HEK293 (cell line): ENCODE data around the gene RGS19.
A peak's percentile ranks its signal among the peaks of the same experiment; 100 is the strongest.

ENCODE experiments used
- CTCF ChIA-PET: fragments of 350-600 bp; formaldehyde crosslinking; extraction: SDS; loops from one replicate; lab custom pipeline; 2021; ENCODE audit warnings: antibody characterized with exemption; lab: Yijun Ruan, JAX
- POLR2A ChIA-PET: fragments of 300-600 bp; formaldehyde crosslinking; extraction: SDS; loops from one replicate; lab custom pipeline; 2020; ENCODE audit warnings: antibody characterized with exemption, inconsistent platforms; lab: Yijun Ruan, JAX
- H3K27ac ChIP-seq: fragments of 200-500 bp; sonication (Bioruptor generic); 2 replicates; pipeline ENCODE4 v1.5.1; 2014; ENCODE audit warnings: low read depth, low read length, control low read depth, inconsistent platforms; ENCODE audit errors: extremely low read depth
- H3K36me3 ChIP-seq, 2 experiments: fragments of 200-500 bp in 1 of 2; sonication (Bioruptor generic) in 1 of 2; 1 replicate in 1 of 2; 2 replicates in 1 of 2; pipeline ENCODE4 v1.5.1; 2014 to 2017; ENCODE audit warnings: inconsistent platforms in 2 of 2, low read length in 2 of 2; ENCODE audit not compliant: control insufficient read depth in 2 of 2, insufficient read depth in 1 of 2
- H3K4me1 ChIP-seq: fragments of 200-500 bp; sonication (Bioruptor generic); 2 replicates; pipeline ENCODE4 v1.5.1; 2014; ENCODE audit warnings: mild to moderate bottlenecking, low read length, inconsistent platforms; ENCODE audit not compliant: control insufficient read depth, insufficient read depth
- H3K4me3 ChIP-seq: 2 replicates; pipeline ENCODE4 v1.5.1; 2011; ENCODE audit warnings: low read depth, mild to moderate bottlenecking, control low read depth, low read length, moderate library complexity
- H3K9me3 ChIP-seq: fragments of 200-500 bp; sonication (Bioruptor generic); 2 replicates; pipeline ENCODE4 v1.5.1; 2014; ENCODE audit warnings: low read depth, low read length, inconsistent platforms; ENCODE audit not compliant: control insufficient read depth, insufficient read depth
- BCL11B ChIP-seq: fragments of 450-650 bp; formaldehyde crosslinking; IDR thresholded peaks from 2 replicates; pipeline ENCODE4 v1.5.1; 2016; ENCODE audit warnings: low read depth, missing biosample characterization, missing genetic modification characterization
- GLIS2 ChIP-seq: fragments of 450-650 bp; formaldehyde crosslinking; IDR thresholded peaks from 2 replicates; pipeline ENCODE4 v1.5.1; 2016; ENCODE audit warnings: missing biosample characterization, missing genetic modification characterization
- HOXA7 ChIP-seq: sonication (generic); formaldehyde crosslinking; IDR thresholded peaks from 2 replicates; pipeline ENCODE4 v1.8.1; 2022; ENCODE audit warnings: missing genetic modification reagents, borderline replicate concordance
- PRDM1 ChIP-seq: fragments of 450-650 bp; formaldehyde crosslinking; IDR thresholded peaks from 2 replicates; pipeline ENCODE4; 2016; ENCODE audit warnings: missing biosample characterization, missing genetic modification characterization
- ZBTB49 ChIP-seq: fragments of 450-650 bp; formaldehyde crosslinking; IDR thresholded peaks from 2 replicates; pipeline ENCODE4 v1.5.1; 2016; ENCODE audit warnings: missing biosample characterization, missing genetic modification characterization, low read depth
- ZBTB8A ChIP-seq: fragments of 450-650 bp; formaldehyde crosslinking; IDR thresholded peaks from 2 replicates; pipeline ENCODE4 v1.5.1; 2016; ENCODE audit warnings: missing biosample characterization, missing genetic modification characterization
- ZIC2 ChIP-seq: fragments of 450-650 bp; formaldehyde crosslinking; IDR thresholded peaks from 2 replicates; pipeline ENCODE4 v1.5.1; 2016; ENCODE audit warnings: missing biosample characterization, missing genetic modification characterization
- ZNF121 ChIP-seq: fragments of 450-650 bp; formaldehyde crosslinking; IDR thresholded peaks from 2 replicates; pipeline ENCODE4 v1.5.1; 2016; ENCODE audit warnings: missing biosample characterization, missing genetic modification characterization
- ZNF140 ChIP-seq: fragments of 450-650 bp; formaldehyde crosslinking; IDR thresholded peaks from 2 replicates; pipeline ENCODE4 v1.5.1; 2016; ENCODE audit warnings: missing biosample characterization, missing genetic modification characterization
- ZNF169 ChIP-seq: fragments of 450-650 bp; formaldehyde crosslinking; IDR thresholded peaks from 2 replicates; pipeline ENCODE4 v1.5.1; 2016; ENCODE audit warnings: missing biosample characterization, missing genetic modification characterization
- ZNF214 ChIP-seq: fragments of 450-650 bp; formaldehyde crosslinking; IDR thresholded peaks from 2 replicates; pipeline ENCODE4 v1.5.1; 2017; ENCODE audit warnings: missing biosample characterization, mild to moderate bottlenecking, missing genetic modification characterization, borderline replicate concordance
- ZNF341 ChIP-seq: fragments of 450-650 bp; formaldehyde crosslinking; IDR thresholded peaks from 2 replicates; pipeline ENCODE4; 2016; ENCODE audit warnings: low read depth, missing biosample characterization, missing genetic modification characterization
- ZNF433 ChIP-seq: fragments of 450-650 bp; formaldehyde crosslinking; IDR thresholded peaks from 2 replicates; pipeline ENCODE4 v1.5.1; 2016; ENCODE audit warnings: missing biosample characterization, missing genetic modification characterization, low read depth
- ZNF514 ChIP-seq: fragments of 450-650 bp; formaldehyde crosslinking; IDR thresholded peaks from 2 replicates; pipeline ENCODE4 v1.5.1; 2016; ENCODE audit warnings: missing biosample characterization, missing genetic modification characterization
- ZNF544 ChIP-seq: fragments of 450-650 bp; formaldehyde crosslinking; IDR thresholded peaks from 2 replicates; pipeline ENCODE4 v1.5.0; 2017; ENCODE audit warnings: missing biosample characterization, missing genetic modification characterization
- ZNF585B ChIP-seq: fragments of 450-650 bp; formaldehyde crosslinking; IDR thresholded peaks from 2 replicates; pipeline ENCODE4 v1.5.1; 2016; ENCODE audit warnings: missing biosample characterization, missing genetic modification characterization
- ZNF624 ChIP-seq: fragments of 450-650 bp; formaldehyde crosslinking; IDR thresholded peaks from 2 replicates; pipeline ENCODE4 v1.5.1; 2017; ENCODE audit warnings: missing biosample characterization, missing genetic modification characterization
- ZNF692 ChIP-seq: fragments of 450-650 bp; formaldehyde crosslinking; IDR thresholded peaks from 2 replicates; pipeline ENCODE4 v1.5.1; 2016; ENCODE audit warnings: missing biosample characterization, missing genetic modification characterization
- ZNF747 ChIP-seq: fragments of 450-650 bp; formaldehyde crosslinking; IDR thresholded peaks from 2 replicates; pipeline ENCODE4 v1.5.1; 2016; ENCODE audit warnings: missing biosample characterization, missing genetic modification characterization
- ZNF768 ChIP-seq: fragments of 450-650 bp; formaldehyde crosslinking; IDR thresholded peaks from 2 replicates; pipeline ENCODE4 v1.5.1; 2018; ENCODE audit warnings: missing biosample characterization, mild to moderate bottlenecking, missing genetic modification characterization
- ZNF791 ChIP-seq: fragments of 450-650 bp; formaldehyde crosslinking; IDR thresholded peaks from 2 replicates; pipeline ENCODE4 v1.5.1; 2016; ENCODE audit warnings: missing biosample characterization, missing genetic modification characterization
- ZXDB ChIP-seq: fragments of 450-650 bp; formaldehyde crosslinking; IDR thresholded peaks from 2 replicates; pipeline ENCODE4 v1.5.1; 2016; ENCODE audit warnings: missing biosample characterization, missing genetic modification characterization

The RGS19 gene

DNA sequence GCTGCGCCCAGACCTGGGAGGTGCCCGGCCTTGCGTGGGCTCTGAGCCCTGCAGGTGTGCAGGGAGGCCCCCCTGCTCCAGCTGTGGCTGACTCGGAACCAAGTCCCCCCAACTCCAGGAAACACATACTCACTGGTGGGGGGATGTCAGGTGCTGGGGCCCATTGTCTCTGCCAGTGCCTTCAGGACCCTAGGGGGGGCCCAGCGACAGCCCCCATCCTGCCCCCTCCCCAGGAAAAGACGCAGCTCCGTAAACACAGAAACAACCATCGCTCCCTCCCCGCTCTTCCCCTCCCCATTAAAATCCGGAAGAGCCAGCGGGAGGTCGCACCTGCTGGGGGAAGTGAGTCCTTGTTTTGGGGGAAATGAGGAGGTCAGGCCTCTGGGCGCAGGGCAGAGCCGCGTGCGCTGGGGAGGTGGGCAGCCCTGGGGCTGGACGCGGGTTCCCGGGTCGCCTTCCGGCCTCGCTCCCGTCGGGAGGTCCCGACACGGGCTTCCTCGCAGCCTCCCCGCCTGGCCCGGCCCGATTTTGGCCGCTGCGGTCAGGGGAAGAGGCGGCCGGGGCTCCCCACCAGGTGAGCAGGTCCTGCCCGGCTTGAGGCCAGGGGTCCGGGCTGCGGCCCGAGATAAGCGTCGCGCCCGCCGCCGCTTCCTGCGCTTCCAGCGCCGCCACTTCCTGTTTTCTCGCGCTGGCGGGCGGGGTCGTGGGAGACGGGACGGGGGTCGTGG lies 37.1 kb downstream of the RGS19 start:
- H3K4me1 ChIP-seq, result no peaks in the 10 kb centered on the region
- CTCF ChIA-PET, result interaction anchor here (0.5 to 4.4 kb wide), 3 partner anchors 12 to 503 kb away, joined by 3 to 39 read pairs (median 3); no protein-coding TSS in a partner anchor

GRCh38 chr20:64041781-64042053 lies 37.6 kb downstream of the RGS19 start:
- no peaks in the 10 kb centered on the region for H3K36me3 ChIP-seq
- ChIA-PET CTCF (interaction anchor here (4.4 kb wide), 1 partner anchor 16 kb away, joined by 39 read pairs; no protein-coding TSS in a partner anchor), POLR2A (no interaction called here)
- no peak overlapping the region for H3K27ac ChIP-seq
- no peaks in the 10 kb centered on the region for H3K4me1 ChIP-seq
- peak; percentile 50; the same call in 1 of the 2 replicates for TF ChIP-seq ZNF341 (tag by site-specific recombination)
- TF ChIP-seq ZXDB (tag by site-specific recombination), result no peak
- H3K4me3 ChIP-seq, result no peak overlapping the region
- no peaks in the 10 kb centered on the region for H3K9me3 ChIP-seq

More for the DNA sequence above, 37.1 kb downstream of the RGS19 start:
- H3K9me3 ChIP-seq, result no peaks in the 10 kb centered on the region
- no peaks in the 10 kb centered on the region for H3K36me3 ChIP-seq
- POLR2A ChIA-PET, result no interaction called here
- H3K27ac ChIP-seq, result no peak overlapping the region
- no peak for TF ChIP-seq ZNF121 (tag by site-specific recombination)
- TF ChIP-seq ZNF692 (tag by site-specific recombination), result no peak
- TF ChIP-seq ZNF791 (tag by site-specific recombination), result no peak
- TF ChIP-seq ZNF768, result no peak
- TF ChIP-seq ZNF140, result no peak
- no peak for TF ChIP-seq HOXA7 (CRISPR knock-in tag)
- no peak for TF ChIP-seq ZNF169
- no peak for TF ChIP-seq ZBTB49
- TF ChIP-seq ZNF514 (tag by site-specific recombination), result no peak
- no peak for TF ChIP-seq PRDM1 (tag by site-specific recombination)
- TF ChIP-seq ZNF433 (tag by site-specific recombination), result no peak
- TF ChIP-seq BCL11B, result no peak
- TF ChIP-seq ZIC2 (tag by site-specific recombination), result peak; percentile 44
- TF ChIP-seq ZBTB8A (tag by site-specific recombination), result no peak
- no peak for TF ChIP-seq ZNF544 (tag by site-specific recombination)
- TF ChIP-seq ZNF585B (tag by site-specific recombination), result no peak
- TF ChIP-seq ZNF624 (tag by site-specific recombination), result no peak
- no peak for TF ChIP-seq ZNF214 (tag by site-specific recombination)
- peak; percentile 27; the same call in 1 of the 2 replicates for TF ChIP-seq GLIS2 (tag by site-specific recombination)
- no peak for TF ChIP-seq ZNF747 (tag by site-specific recombination)
- TF ChIP-seq ZNF341 (tag by site-specific recombination), result peak; percentile 31
- H3K4me3 ChIP-seq, result no peak overlapping the region
